H1 (cell line): ENCODE results near the gene C2CD5. TPM values are rescaled to one million over a fixed set of nuclear protein-coding genes. Genes with fewer than 3 reads are reported as not detected.
A peak's percentile ranks its signal among the peaks of the same experiment; 100 is the strongest.

Source experiments
- CTCF ChIA-PET: fragments of 300-600 bp; sonication (Branson Sonifier 250); formaldehyde crosslinking; loops from one replicate; lab custom pipeline; 2021; ENCODE audit not compliant: partially characterized antibody; lab: Charles Lee
- POLR2A ChIA-PET: fragments of 300-600 bp; sonication (Branson Sonifier 250); formaldehyde crosslinking; loops from one replicate; lab custom pipeline; 2021; ENCODE audit warnings: inconsistent platforms; ENCODE audit not compliant: partially characterized antibody; lab: Charles Lee
- DNase-seq, 2 experiments: peaks; one replicate each; pipeline versions ENCODE4 v3.0.0 to v3.0.0-alpha.2; 2010 to 2022; ENCODE audit warnings: low spot score in 2 of 2, low read depth in 1 of 2, mixed read lengths in 1 of 2
- FAIRE-seq: peaks from 2 replicates; lab custom pipeline; 2011; peaks lifted over from hg19 to GRCh38; lab: Jason Lieb, UNC
- H2AFZ ChIP-seq: 2 replicates; pipeline ENCODE4 v1.8.1; 2012; ENCODE audit warnings: low read length, inconsistent platforms
- H2AK5ac ChIP-seq: 2 replicates; pipeline ENCODE4 v1.6.1; 2013; ENCODE audit warnings: low read depth, low read length
- H2BK120ac ChIP-seq: replicated peaks from 2 replicates; pipeline ENCODE3; 2013; ENCODE audit warnings: low read depth, low read length, inconsistent platforms
- H2BK12ac ChIP-seq: 2 replicates; pipeline ENCODE4 v1.6.1; 2013; ENCODE audit warnings: low read depth, low read length
- H2BK15ac ChIP-seq: 2 replicates; pipeline ENCODE4 v1.6.1; 2013; ENCODE audit warnings: low read length
- H2BK20ac ChIP-seq: 2 replicates; pipeline ENCODE4 v1.6.1; 2013; ENCODE audit warnings: low read length
- H2BK5ac ChIP-seq: 2 replicates; pipeline ENCODE4 v1.6.1; 2013; ENCODE audit warnings: low read depth, low read length
- H3K14ac ChIP-seq: 2 replicates; pipeline ENCODE4 v1.6.1; 2013; ENCODE audit warnings: inconsistent platforms; ENCODE audit not compliant: insufficient read length
- H3K18ac ChIP-seq: 2 replicates; pipeline ENCODE4 v1.6.1; 2013; ENCODE audit warnings: low read length; ENCODE audit errors: extremely low read depth
- H3K23ac ChIP-seq: 2 replicates; pipeline ENCODE4 v1.6.1; 2013; ENCODE audit warnings: inconsistent platforms; ENCODE audit not compliant: insufficient read length
- H3K23me2 ChIP-seq: 2 replicates; pipeline ENCODE4 v1.6.1; 2013; ENCODE audit warnings: low read depth, low read length
- H3K27ac ChIP-seq: 2 replicates; pipeline ENCODE4 v1.6.1; 2011; ENCODE audit warnings: low read depth, low read length, inconsistent platforms
- H3K27me3 ChIP-seq, 4 experiments: replicated peaks in 1 of 4; 1 replicate in 1 of 4; 2 replicates in 3 of 4; pipeline versions ENCODE4 v1.6.1 to v1.8.1; 2011 to 2013; ENCODE audit warnings: low read length in 3 of 4, mild to moderate bottlenecking in 3 of 4, inconsistent platforms in 2 of 4, mixed read lengths in 2 of 4, moderate library complexity in 1 of 4; ENCODE audit not compliant: control insufficient read depth in 3 of 4, insufficient read depth in 3 of 4; ENCODE audit errors: extremely low read depth in 1 of 4
- H3K36me3 ChIP-seq, 4 experiments: 2 replicates each; pipeline versions ENCODE4 v1.6.1 to v1.8.1; 2011 to 2013; ENCODE audit warnings: mild to moderate bottlenecking in 4 of 4, low read length in 3 of 4, moderate library complexity in 2 of 4, control low read depth in 1 of 4, inconsistent platforms in 1 of 4; ENCODE audit not compliant: insufficient read depth in 4 of 4, control insufficient read depth in 2 of 4
- H3K4ac ChIP-seq: replicated peaks from 2 replicates; pipeline ENCODE3; 2013; ENCODE audit warnings: low read length, low read depth, mixed read lengths, inconsistent platforms; ENCODE audit not compliant: insufficient read length
- H3K4me1 ChIP-seq, 4 experiments: replicated peaks in 1 of 4; 1 replicate in 1 of 4; 2 replicates in 3 of 4; pipeline versions ENCODE4 v1.6.1 to v1.8.1; 2011 to 2013; ENCODE audit warnings: low read length in 3 of 4, inconsistent platforms in 2 of 4, mixed read lengths in 1 of 4; ENCODE audit not compliant: insufficient read depth in 4 of 4, control insufficient read depth in 3 of 4
- H3K4me2 ChIP-seq, 2 experiments: 2 replicates each; pipeline versions ENCODE4 v1.6.1 to v1.8.1; 2011 to 2013; ENCODE audit warnings: low read depth in 2 of 2, low read length in 2 of 2, control low read depth in 1 of 2, inconsistent platforms in 1 of 2, mild to moderate bottlenecking in 1 of 2; ENCODE audit not compliant: insufficient read depth in 1 of 2
- H3K4me3 ChIP-seq, 4 experiments: fragments of 200-600, 300-600 bp in 1 of 4; sonication (generic), shearing (Covaris generic), sonication (Bioruptor Twin) in 1 of 4; 2 replicates each; pipeline versions ENCODE4 v1.5.1 to v1.8.1; 2011 to 2016; ENCODE audit warnings: low read length in 4 of 4, low read depth in 3 of 4, control low read depth in 2 of 4, inconsistent platforms in 2 of 4, mild to moderate bottlenecking in 2 of 4, mixed read lengths in 1 of 4, moderate library complexity in 1 of 4; ENCODE audit not compliant: insufficient read depth in 2 of 4; ENCODE audit errors: extremely low read depth in 1 of 4
- H3K56ac ChIP-seq: replicated peaks from 2 replicates; pipeline ENCODE3; 2013; ENCODE audit warnings: low read depth, mild to moderate bottlenecking, mixed read lengths, low read length, inconsistent platforms; ENCODE audit not compliant: insufficient read length
- H3K79me1 ChIP-seq: 2 replicates; pipeline ENCODE4 v1.6.1; 2013; ENCODE audit warnings: low read depth, low read length, control low read depth
- H3K79me2 ChIP-seq, 2 experiments: 2 replicates each; pipeline versions ENCODE4 v1.6.1 to v1.8.1; 2012 to 2013; ENCODE audit warnings: low read length in 2 of 2, mild to moderate bottlenecking in 2 of 2, inconsistent platforms in 1 of 2; ENCODE audit not compliant: insufficient read depth in 2 of 2, control insufficient read depth in 1 of 2
- H3K9ac ChIP-seq, 4 experiments: replicated peaks in 1 of 4; 1 replicate in 1 of 4; 2 replicates in 3 of 4; pipeline versions ENCODE4 v1.6.1 to v1.8.1; 2011 to 2013; ENCODE audit warnings: low read depth in 3 of 4, low read length in 3 of 4, control low read depth in 2 of 4, mild to moderate bottlenecking in 2 of 4, moderate library complexity in 2 of 4, inconsistent platforms in 1 of 4; ENCODE audit errors: extremely low read depth in 1 of 4
- H3K9me3 ChIP-seq, 2 experiments: 2 replicates each; pipeline versions ENCODE4 v1.6.1 to v1.8.1; 2012 to 2013; ENCODE audit warnings: mild to moderate bottlenecking in 2 of 2, moderate library complexity in 2 of 2, control low read depth in 1 of 2, inconsistent platforms in 1 of 2, low read depth in 1 of 2, low read length in 1 of 2, mixed read lengths in 1 of 2; ENCODE audit not compliant: insufficient read depth in 2 of 2
- H4K20me1 ChIP-seq, 2 experiments: replicated peaks in 1 of 2; 2 replicates each; pipeline versions ENCODE3 to v1.8.1; 2011 to 2013; ENCODE audit warnings: inconsistent platforms in 2 of 2, low read length in 2 of 2, mild to moderate bottlenecking in 1 of 2; ENCODE audit not compliant: insufficient read depth in 2 of 2, control insufficient read depth in 1 of 2
- H4K5ac ChIP-seq: 2 replicates; pipeline ENCODE4 v1.6.1; 2013; ENCODE audit warnings: low read length, low read depth, mixed read lengths, inconsistent platforms; ENCODE audit not compliant: insufficient read length
- H4K8ac ChIP-seq: 2 replicates; pipeline ENCODE4 v1.8.0; 2013; ENCODE audit warnings: mild to moderate bottlenecking, moderate library complexity, low read length, inconsistent platforms; ENCODE audit not compliant: insufficient read depth; ENCODE audit errors: extremely low read depth
- H4K91ac ChIP-seq: replicated peaks from 2 replicates; pipeline ENCODE3; 2013; ENCODE audit warnings: low read length, mixed read lengths, inconsistent platforms; ENCODE audit not compliant: insufficient read length
- RNF2 ChIP-seq: fragments of 200-900, 300-1000 bp; sonication (generic); IDR thresholded peaks from 2 replicates; pipeline ENCODE4 v1.7.1; 2016; ENCODE audit warnings: borderline replicate concordance, low read depth, mild to moderate bottlenecking, antibody characterized with exemption, low read length; ENCODE audit not compliant: poor library complexity, severe bottlenecking; ENCODE audit errors: missing control alignments
- SUZ12 ChIP-seq: fragments of 200-600 bp; sonication (generic); IDR thresholded peaks from 2 replicates; pipeline ENCODE4 v1.6.1; 2012; ENCODE audit warnings: mild to moderate bottlenecking, inconsistent platforms, low read length, moderate library complexity, mixed read lengths
- whole genome bisulfite sequencing, 2 experiments: shearing (Covaris generic) in 1 of 2; methylation state at CpG; one replicate each; pipeline versions ENCODE4 v1.1.6 to v1.1.7; 2013 to 2015; ENCODE audit warnings: low lambda C conversion rate in 2 of 2, mixed read lengths in 2 of 2, inconsistent platforms in 1 of 2, low coverage in 1 of 2, missing lambda C conversion rate in 1 of 2; ENCODE audit not compliant: insufficient replicate concordance in 2 of 2, insufficient coverage in 1 of 2, insufficient read length in 1 of 2; ENCODE audit errors: extremely low coverage in 1 of 2, missing lambda C conversion rate in 1 of 2; 5-methylcytosine and 5-hydroxymethylcytosine counted together
- polyA plus RNA-seq, 7 experiments: library from polyadenylated mRNA; depleted of rRNA in 3 of 7; stranded (reverse) in 5 of 7; unstranded in 2 of 7; fragments of >200 nt in 5 of 7; fragments of 200-250 nt in 2 of 7; gene quantifications; 1 replicate in 5 of 7; 2 replicates in 1 of 7; 4 replicates in 1 of 7; pipeline versions ENCODE4 v1.2.1 to v1.2.3, GENCODE V29; 2011 to 2013; ENCODE audit warnings: missing spikeins in 2 of 7, mixed read lengths in 2 of 7
- total RNA-seq: library from RNA; stranded (reverse); fragmentation: NEBNext Ultra II Directional; extraction: Animal tissue kit (Norgen Biotek cat#: 25700); gene quantifications from 2 replicates; pipeline ENCODE4 v1.2.1, GENCODE V29; 2021

Gene C2CD5
- total and polyA plus RNA-seq, 2 of the 8 experiments (the other 6 are each of a cell fraction or from before 2014, with no cell fraction given), result 21.9 to 45.9 TPM

- ChIA-PET CTCF (interaction anchor here (1.5 kb wide), 1 partner anchor 14 kb away, joined by 3 read pairs; no protein-coding TSS in a partner anchor), POLR2A (interaction anchor here (1.2 to 2.3 kb wide), 5 partner anchors 12 to 127 kb away, joined by 3 to 13 read pairs (median 5); partner anchors contain the start of gene ETNK1)
- Histone ChIP-seq H3K18ac (peak overlapping the region; percentile 42; the same call in 1 of the 2 replicates), H3K14ac (peak overlapping the region; percentile 21), H3K27me3 (no peaks in the 10 kb centered on the region), H3K36me3 (no peaks in the 10 kb centered on the region; a peak in 1 of 8 replicates), H3K4ac (peak overlapping the region; percentile 81), H2BK12ac (peak overlapping the region; percentile 11; the same call in 1 of the 2 replicates), H4K20me1 (no peaks in the 10 kb centered on the region), H2BK20ac (no peak overlapping the region), H3K79me1 (no peaks in the 10 kb centered on the region), H2AFZ (peak overlapping the region; percentile 82), H3K23ac (no peak overlapping the region), H4K91ac (no peak overlapping the region), H4K8ac (peak overlapping the region; percentile 94; the same call in 1 of the 2 replicates), H3K9ac (peak overlapping the region; percentile 82 to 90 (median 86)), H3K9me3 (no peaks in the 10 kb centered on the region), H2BK15ac (no peak overlapping the region), H3K4me3 (peak overlapping the region; percentile 74 to 89 (median 81)), H4K5ac (peak overlapping the region; percentile 81), H3K79me2 (peaks cover 0 to 12% of the 10 kb centered on the region in 2 experiments; a peak in 1 of 4 replicates), H2AK5ac (no peak overlapping the region), H3K23me2 (peaks cover 8% of the 10 kb centered on the region; the same call in 1 of the 2 replicates), H2BK120ac (no peak overlapping the region), H3K4me1 (peaks cover 4 to 5% (median 4%) of the 10 kb centered on the region in 4 experiments), H3K4me2 (peak overlapping the region; percentile 85 to 94), H3K27ac (peak overlapping the region; percentile 81; the same call in 1 of the 2 replicates), H2BK5ac (peak overlapping the region; percentile 94), H3K56ac (no peak overlapping the region)
- no peak for TF ChIP-seq RNF2
- 0 out of 2 replicates have a peak, but pooled peaks have one; percentile 3 for TF ChIP-seq SUZ12
- FAIRE-seq (no peak), DNase-seq (peak in 1 of 2 experiments; percentile 53)
- 24% methylated on average over 22 of the region's 28 CpGs; no CpG with 5 or more reads in 1 of the 2 experiments for WGBS, 2 experiments
Observed at GRCh38 chr12:22543246-22544037, 900 bp downstream of the C2CD5 start.
